ENCODE data around the gene BCAP29.

The BCAP29 gene

GRCh38 chr7:107582875-107583274 lies 2.8 kb downstream of the BCAP29 start:
- DNase-seq = no peak

GRCh38 chr7:107584716-107585115 lies 4.7 kb downstream of the BCAP29 start:
- DNase-seq = no peak

DNA sequence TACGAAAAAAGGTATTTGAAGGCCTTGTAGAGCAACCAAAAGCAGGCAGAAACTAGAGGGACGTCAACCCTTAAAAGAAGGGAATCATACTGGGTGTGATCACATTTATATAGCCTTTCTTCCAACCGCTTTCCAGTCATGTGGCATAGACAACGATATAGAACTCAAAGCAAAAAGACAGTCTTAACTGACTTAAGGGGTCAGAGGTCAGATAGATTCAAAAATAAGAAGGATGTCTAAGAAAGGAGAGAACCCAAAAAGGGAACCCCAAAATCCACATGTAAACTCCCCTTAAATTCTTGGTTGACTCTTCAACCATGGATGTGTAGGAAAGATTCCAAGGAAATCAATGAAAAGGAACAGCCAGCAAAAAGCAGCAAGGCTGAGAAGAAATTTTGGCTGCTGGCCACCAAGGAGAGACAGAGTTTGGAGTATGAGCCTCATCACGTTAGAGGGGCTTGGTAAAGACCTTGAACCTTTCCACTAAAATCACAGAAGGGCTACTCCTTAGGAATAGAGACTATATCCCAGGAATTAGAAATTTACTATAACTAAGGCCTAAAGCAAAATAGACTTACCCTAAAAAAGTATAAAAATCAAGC lies 8.6 kb downstream of the BCAP29 start:
- DNase-seq = no peak

GRCh38 chr7:107591421-107591820 lies 11.4 kb downstream of the BCAP29 start:
- no peak for DNase-seq

DNA sequence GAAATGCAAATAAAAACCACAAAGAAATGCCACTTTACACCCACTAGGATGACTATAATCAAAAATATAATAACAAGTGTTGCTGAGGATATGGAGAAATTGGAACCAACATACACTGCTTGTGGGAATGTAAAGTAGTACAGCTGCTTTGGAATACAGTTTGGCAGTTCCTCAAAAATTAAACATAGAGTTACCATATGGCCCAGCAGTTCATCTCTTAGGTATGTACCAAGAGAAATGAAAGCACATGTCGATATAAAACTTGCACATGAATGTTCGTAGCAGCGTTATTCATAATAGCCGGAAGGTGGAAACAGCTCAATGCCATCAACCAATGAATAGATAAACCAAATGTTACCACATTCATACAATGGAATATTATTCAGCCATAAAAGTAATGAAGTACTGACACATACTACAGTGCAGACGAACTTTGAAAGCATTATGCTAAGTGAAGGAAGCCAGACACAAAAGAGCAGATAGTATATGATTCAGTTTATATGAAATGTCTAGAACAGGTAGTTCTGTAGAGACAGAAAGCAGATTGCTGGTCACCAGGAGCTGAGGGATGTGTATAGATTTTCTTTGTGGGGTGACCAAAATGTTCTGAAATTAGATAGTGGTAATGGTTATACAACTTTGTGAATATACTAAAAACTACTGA lies 12.4 kb downstream of the BCAP29 start:
- no peak for DNase-seq

DNA sequence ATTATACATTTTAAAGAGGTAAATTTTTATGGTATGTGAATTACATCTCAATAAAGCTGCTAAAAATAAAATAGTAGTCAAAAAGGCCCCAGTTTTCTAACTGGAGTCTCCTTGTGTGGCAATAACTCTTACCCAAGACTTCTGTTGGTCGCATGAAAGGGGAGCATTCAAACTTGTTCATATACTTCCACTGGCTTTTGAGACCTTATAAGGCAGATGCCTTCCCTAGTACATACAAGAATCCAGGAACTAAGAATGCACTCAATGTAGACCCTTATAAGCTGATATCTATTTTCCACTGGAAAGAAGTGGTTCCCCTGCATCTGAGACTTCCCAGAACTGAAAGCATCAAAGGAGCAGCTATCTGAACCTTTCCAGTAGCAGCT lies 13.0 kb downstream of the BCAP29 start:
- no peak for DNase-seq

DNA sequence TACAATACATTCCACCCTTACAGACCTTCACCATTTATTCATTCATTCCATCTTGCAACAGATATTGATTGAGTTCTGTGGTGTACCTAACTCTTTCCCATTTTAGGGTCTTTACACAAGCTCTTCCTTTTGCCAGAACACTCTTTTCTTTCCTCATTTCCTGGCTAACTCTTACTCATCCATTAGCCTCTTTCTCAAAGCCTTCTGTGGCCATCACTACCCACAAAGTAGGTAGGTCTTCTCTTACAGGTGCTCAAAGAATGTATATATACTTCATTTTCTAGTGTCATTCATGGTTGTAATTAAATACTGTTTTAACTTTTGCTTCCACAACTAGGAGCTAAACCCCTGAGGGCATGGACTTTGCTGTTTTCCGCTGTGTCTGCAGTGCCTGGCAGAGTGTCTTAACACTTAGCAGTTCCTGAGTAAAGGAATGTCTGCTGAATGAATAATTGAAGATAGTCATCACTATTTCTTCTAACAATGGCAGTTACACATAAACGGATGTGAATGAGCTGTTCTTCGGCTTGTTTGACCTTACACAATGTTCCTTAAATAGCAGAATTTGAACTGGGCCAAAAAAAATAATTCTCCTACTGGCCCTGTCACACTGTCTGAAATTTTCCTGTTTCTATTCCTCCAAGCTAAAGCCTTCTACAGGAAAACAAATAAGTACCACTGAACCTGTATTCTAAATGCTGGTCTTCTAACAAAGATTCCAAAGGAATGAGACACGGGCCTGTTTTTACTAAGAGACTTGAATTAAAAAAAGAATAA lies 15.1 kb downstream of the BCAP29 start:
- DNase-seq = no peak

DNA sequence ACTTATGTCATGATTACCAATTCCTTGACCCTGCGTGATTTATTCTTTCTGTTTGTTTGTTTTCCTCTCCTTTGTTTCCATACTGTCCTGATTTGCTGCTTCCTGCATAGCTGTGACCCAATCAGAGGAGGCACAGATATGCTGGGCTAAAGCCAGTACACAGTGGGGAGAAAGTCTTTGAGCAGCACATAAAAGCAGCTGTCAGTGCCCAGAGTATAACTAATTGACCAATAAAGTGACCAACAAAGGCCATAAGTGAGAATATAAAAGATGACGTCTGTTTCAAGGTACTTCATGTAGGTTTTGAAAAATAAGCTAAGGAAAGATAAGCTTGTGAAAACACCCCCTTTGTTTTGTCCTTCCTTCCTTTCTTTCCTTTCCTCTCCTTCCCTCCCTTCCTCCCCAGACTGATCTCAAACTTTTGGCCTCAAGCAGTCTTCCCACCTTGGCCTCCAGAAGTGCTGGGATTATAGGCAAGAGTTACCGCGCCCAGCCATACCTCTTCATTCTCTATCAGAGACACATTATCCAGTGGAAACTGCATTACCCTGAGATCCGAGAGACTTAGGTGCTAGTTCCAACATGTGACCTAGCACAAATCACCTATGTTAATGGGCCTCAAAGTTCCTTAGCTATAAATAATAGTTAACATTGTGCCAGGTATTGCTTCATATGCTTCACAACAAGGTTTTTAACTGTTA lies 17.0 kb downstream of the BCAP29 start:
- no peak for DNase-seq

GRCh38 chr7:107597582-107597916 lies 17.5 kb downstream of the BCAP29 start:
- no peak for DNase-seq

- DNase-seq = no peak
Observed at GRCh38 chr7:107597953-107598352, 17.9 kb downstream of the BCAP29 start.

DNA sequence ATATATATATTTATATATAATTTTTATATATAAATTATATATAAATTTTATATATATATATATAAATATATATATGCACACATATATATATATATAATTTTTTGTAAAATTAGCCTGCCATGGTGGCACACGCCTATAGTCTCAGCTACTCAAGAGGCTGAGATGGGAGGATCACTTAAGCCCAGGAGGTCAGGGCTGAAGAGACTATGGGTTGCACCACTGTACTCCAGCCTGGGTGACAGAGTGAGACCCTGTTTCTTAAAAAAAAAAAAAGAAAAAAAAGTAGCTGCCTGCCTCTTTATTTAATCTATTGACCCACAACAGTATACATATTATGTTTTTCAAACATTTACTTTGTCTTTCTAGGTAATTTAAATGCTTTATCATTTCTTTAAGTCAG lies 19.2 kb downstream of the BCAP29 start:
- DNase-seq = no peak

- DNase-seq = no peak
Observed at GRCh38 chr7:107600816-107601215, 20.8 kb downstream of the BCAP29 start.

- DNase-seq = no peak
Observed at GRCh38 chr7:107605218-107605815, 25.3 kb downstream of the BCAP29 start.

- no peak for DNase-seq
Observed at GRCh38 chr7:107606303-107606702, 26.3 kb downstream of the BCAP29 start.

GRCh38 chr7:107609811-107610261 lies 29.8 kb downstream of the BCAP29 start:
- no peak for DNase-seq

DNA sequence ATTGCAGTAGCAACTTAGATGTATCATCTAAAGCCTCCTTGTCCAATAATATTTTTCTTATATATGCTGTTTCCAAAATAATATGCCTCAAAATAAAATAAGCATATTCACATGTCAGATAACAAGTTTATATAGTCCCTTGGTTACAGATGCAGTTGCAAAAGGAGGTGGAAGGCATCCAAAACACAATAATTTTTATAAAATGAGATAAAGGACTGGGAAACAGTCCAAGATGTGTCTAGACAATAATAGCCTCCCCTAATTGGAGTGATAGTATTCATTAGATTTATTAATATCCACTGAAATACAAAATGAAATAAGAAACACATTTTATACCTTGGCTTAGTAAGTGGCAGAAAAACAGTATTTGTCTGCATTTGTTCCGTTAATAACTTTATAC lies 30.3 kb downstream of the BCAP29 start:
- DNase-seq = no peak

DNA sequence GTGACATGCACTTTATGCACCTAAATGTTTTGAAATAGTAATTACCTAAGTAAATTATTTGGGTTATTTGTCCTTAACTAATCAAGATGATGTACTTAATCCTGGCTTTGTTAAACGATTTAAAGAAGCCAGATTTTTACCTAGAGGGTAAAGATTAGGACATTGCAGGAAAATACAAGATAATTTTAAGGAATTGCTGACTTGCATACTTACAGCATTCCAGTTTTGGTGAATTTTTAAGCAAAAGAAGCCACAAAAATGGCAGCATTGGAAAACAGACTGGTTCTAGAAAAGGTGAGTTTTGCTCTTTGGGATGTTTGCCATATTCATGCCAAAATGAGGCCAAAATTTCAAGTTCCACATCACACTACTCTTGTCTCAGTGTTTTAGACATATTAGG lies 33.4 kb downstream of the BCAP29 start:
- no peak for DNase-seq

GRCh38 chr7:107613948-107614347 lies 33.9 kb downstream of the BCAP29 start:
- DNase-seq = no peak

DNA sequence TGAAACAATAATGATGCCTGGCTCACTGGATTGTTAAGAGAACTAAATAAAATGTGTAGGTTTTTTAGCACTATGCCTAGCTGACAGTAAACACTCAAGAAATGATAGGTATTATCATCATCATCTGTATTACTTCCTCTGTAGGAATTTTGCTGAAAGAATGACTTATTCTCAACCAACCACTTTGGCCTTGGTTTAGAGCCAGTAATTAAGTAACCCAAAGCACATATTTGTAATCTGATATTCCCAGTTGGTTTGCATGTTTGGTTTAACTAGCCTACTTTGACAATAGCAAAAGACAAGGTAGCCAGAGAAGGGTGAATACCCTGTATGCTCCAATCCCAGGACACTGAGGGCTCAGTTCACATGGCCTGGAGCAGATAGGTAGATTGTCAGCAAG lies 34.4 kb downstream of the BCAP29 start:
- no peak for DNase-seq

GRCh38 chr7:107615910-107616680 lies 36.0 kb downstream of the BCAP29 start:
- no peak for DNase-seq

DNA sequence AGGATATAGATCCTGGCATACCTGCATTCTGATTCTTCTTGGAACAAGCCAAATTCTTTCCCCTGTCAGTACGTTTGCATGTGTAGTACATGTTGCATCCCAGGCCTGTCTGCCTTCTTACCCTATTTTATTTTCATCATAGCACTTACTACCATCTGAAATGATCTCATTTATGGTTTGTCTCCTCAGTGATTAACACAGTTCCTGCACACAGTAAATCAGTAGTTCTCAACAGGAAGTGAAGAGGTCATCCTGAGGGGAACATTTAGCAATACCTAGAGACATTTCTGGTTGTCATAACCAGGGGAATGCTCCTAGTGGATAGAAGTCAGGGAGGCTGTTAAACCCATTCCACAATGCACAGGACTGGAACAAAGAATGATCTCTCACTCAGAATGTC lies 42.4 kb downstream of the BCAP29 start:
- DNase-seq = no peak

GRCh38 chr7:107622894-107623293 lies 42.8 kb downstream of the BCAP29 start:
- DNase-seq = no peak

- DNase-seq = no peak
Observed at GRCh38 chr7:107627002-107627401, 47.0 kb downstream of the BCAP29 start.
